Stimulated activated effector memory CD8-positive, alpha-beta T cell treated with anti-CD3 and anti-CD28 coated beads, Interleukin-12 subunit alpha, Interleukin-12 subunit beta, amount 100 ng/mL, for 72 hours (primary cell): ENCODE results near the gene KCNG2.

Experiments used
- ATAC-seq: fragments of 150-1000 bp; cut with Tn5 transposase; 2 replicates; pipeline ENCODE4 v1.10.0; 2021
- DNase-seq, 2 donors: peaks; one replicate each; pipeline ENCODE4 v3.0.0; 2021 to 2022; ENCODE audit warnings: low spot score in 2 of 2
- H3K27ac Mint-ChIP-seq: one replicate; pipeline ENCODE4 v1.8.0; 2022; ENCODE audit warnings: mild to moderate bottlenecking, mixed read lengths
- H3K36me3 Mint-ChIP-seq: one replicate; pipeline ENCODE4 v1.8.0; 2022; ENCODE audit warnings: mild to moderate bottlenecking, mixed read lengths
- H3K4me1 Mint-ChIP-seq: one replicate; pipeline ENCODE4 v1.8.0; 2022; ENCODE audit warnings: mixed read lengths
- H3K4me3 Mint-ChIP-seq: one replicate; pipeline ENCODE4 v1.8.0; 2022; ENCODE audit warnings: mild to moderate bottlenecking, mixed read lengths
- H3K9me3 Mint-ChIP-seq: one replicate; pipeline ENCODE4 v1.8.0; 2022; ENCODE audit warnings: mixed read lengths

Gene KCNG2

GRCh38 chr18:79868811-79869541 lies 71.2 kb downstream of the KCNG2 start:
- Mint-ChIP-seq H3K9me3 (no peaks in the 10 kb centered on the region), H3K27ac (no peak overlapping the region), H3K36me3 (no peaks in the 10 kb centered on the region), H3K4me1 (no peaks in the 10 kb centered on the region), H3K4me3 (no peak overlapping the region)
- ATAC-seq (no peak), DNase-seq (no peak)

GRCh38 chr18:79869591-79870300 lies 72.0 kb downstream of the KCNG2 start:
- Mint-ChIP-seq H3K9me3 (no peaks in the 10 kb centered on the region), H3K4me3 (no peak overlapping the region), H3K4me1 (no peaks in the 10 kb centered on the region), H3K36me3 (no peaks in the 10 kb centered on the region), H3K27ac (no peak overlapping the region)
- DNase-seq (no peak), ATAC-seq (no peak)

DNA sequence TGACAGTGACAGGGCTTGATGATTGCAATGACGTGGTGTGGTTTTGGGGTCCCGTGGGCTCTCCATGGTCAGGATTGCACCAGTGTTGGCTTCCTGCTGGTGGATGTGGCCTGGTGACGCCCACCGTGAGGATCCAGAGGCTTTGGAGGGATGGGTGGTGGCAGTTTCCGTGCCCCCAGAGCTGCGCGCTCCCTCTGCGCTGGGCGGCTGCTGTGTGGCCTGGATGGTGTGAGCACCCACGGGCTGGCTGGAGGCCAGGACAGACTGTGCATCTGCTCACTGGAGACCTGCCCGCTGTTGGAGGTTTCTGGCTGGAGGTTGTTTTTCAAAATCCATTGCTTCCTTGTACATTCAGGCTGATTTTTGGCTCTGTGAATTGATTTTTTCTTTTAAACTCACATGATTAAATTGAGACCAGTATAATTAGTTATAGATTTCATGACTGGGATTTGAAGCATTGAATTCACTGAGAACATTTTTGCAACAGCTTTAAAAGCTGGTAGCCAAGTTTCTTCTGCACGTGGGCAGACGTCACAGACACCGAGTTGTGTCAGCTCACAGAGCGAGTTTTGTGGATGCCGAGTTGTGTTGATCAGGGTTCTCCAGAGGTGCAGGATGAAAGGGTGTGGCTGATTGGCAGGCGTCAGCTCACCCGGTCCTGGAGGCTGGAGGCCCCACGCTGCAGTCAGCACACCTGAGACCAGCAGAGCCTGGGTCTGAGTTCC lies 72.7 kb downstream of the KCNG2 start:
- ATAC-seq (no peak), DNase-seq (no peak)
- Mint-ChIP-seq H3K4me1 (no peaks in the 10 kb centered on the region), H3K4me3 (no peak overlapping the region), H3K9me3 (no peaks in the 10 kb centered on the region), H3K27ac (no peak overlapping the region), H3K36me3 (no peaks in the 10 kb centered on the region)

GRCh38 chr18:79871026-79871390 lies 73.3 kb downstream of the KCNG2 start:
- H3K9me3 Mint-ChIP-seq: no peaks in the 10 kb centered on the region
- no peaks in the 10 kb centered on the region for H3K36me3 Mint-ChIP-seq
- no peak overlapping the region for H3K4me3 Mint-ChIP-seq
- H3K4me1 Mint-ChIP-seq: no peaks in the 10 kb centered on the region
- ATAC-seq: no peak
- H3K27ac Mint-ChIP-seq: no peak overlapping the region
- DNase-seq: no peak

- DNase-seq (no peak), ATAC-seq (no peak)
- Mint-ChIP-seq H3K27ac (no peak overlapping the region), H3K9me3 (no peaks in the 10 kb centered on the region), H3K4me3 (no peak overlapping the region), H3K36me3 (no peaks in the 10 kb centered on the region), H3K4me1 (no peaks in the 10 kb centered on the region)
Measured at GRCh38 chr18:79871481-79872091, 73.8 kb downstream of the KCNG2 start.

DNA sequence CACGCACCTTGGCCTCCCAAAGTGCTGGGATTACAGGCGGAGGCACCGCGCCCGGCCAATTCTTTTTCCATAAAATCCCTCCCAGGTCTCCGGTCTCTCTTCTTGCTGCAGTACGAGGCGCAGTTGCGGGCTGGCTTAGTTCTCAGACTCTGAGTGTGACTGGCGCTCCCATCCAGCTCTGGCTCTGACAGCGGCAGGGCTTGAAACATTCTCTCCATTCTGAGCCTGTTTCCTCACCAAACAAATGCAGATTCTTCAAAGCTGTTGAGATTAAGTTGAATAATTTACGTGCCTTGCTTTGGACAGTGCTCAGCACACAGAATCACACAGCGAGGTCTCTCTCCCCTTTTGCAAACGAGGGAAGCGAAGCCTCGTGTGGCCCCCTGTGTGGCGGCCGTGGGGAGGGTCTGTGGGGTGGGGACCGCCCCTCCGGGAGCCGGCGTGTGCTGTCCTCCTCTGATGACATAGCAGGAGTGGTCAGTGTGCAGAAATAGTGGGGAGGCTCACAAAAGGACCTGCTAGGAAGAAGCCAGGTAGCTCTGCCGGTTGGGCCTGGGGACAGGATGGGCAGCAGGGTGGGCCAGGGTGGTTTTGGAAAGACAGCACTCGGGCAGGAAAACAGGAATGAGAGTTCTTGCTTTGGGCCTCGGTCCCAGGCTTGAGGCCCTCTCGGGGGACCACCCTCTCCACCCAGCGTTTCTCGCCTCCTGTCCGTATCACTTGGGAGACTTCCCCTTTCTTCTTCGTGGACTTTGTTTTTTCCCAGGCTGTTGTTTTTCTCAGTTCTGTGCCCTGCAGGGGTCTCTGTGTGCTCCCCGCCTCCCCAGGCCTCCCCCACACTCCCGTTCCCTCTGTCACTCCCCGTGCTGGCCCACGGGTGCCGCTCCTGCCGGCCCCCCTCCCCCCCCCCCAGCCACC lies 75.0 kb downstream of the KCNG2 start:
- ATAC-seq: no peak
- Mint-ChIP-seq H3K36me3 (no peaks in the 10 kb centered on the region), H3K9me3 (no peaks in the 10 kb centered on the region), H3K4me3 (no peak overlapping the region), H3K4me1 (no peaks in the 10 kb centered on the region), H3K27ac (no peak overlapping the region)
- DNase-seq: no peak

DNA sequence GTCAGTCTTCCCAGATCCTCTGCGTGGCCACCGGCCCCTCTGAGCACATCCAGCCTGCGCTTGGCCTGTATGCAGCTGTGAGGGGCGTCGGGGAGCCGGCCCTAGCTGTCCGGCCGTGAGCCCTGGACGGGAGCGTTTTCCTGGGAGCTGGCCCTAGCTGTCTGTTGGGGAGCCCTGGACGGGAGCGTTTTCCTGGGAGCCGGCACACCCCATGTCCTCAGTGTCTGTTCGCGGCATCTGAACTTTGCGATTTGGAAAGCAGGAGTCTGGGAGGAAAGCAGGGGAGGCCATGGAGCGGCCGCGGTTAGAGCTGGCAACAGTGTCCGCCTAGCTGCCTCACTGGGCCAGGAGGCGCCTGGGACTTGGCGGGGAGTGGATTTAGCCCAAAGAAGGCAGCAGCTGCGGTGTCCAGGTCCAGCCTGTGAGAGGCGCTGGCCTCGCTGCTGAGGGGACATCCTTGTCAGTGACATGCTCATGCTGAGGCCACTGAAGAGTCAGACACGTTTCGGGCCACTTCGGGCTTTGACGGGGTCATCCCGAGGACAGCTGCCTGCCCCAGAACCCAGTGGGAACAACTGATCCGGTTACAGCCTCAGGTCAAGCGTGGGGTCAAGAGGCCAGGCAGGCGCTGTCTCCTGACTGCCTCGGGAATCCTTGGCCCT lies 75.8 kb downstream of the KCNG2 start:
- Mint-ChIP-seq H3K27ac (no peak overlapping the region), H3K4me3 (no peak overlapping the region), H3K9me3 (no peaks in the 10 kb centered on the region), H3K4me1 (no peaks in the 10 kb centered on the region), H3K36me3 (no peaks in the 10 kb centered on the region)
- no peak for DNase-seq
- no peak for ATAC-seq

- H3K36me3 Mint-ChIP-seq: no peaks in the 10 kb centered on the region
- DNase-seq (no peak), ATAC-seq (no peak)
- no peaks in the 10 kb centered on the region for H3K4me1 Mint-ChIP-seq
- H3K9me3 Mint-ChIP-seq: no peaks in the 10 kb centered on the region
- no peak overlapping the region for H3K27ac Mint-ChIP-seq
- no peak overlapping the region for H3K4me3 Mint-ChIP-seq
Measured at GRCh38 chr18:79874553-79875530, 77.1 kb downstream of the KCNG2 start.

- no peaks in the 10 kb centered on the region for H3K4me1 Mint-ChIP-seq
Measured at GRCh38 chr18:79875531-79875919, 77.8 kb downstream of the KCNG2 start.

GRCh38 chr18:79875931-79876461 lies 78.3 kb downstream of the KCNG2 start:
- ATAC-seq (no peak), DNase-seq (no peak)
- Mint-ChIP-seq H3K27ac (no peak overlapping the region), H3K36me3 (no peaks in the 10 kb centered on the region), H3K4me3 (no peak overlapping the region), H3K4me1 (no peaks in the 10 kb centered on the region), H3K9me3 (no peaks in the 10 kb centered on the region)

More at GRCh38 chr18:79875531-79875919, 77.8 kb downstream of the KCNG2 start:
- DNase-seq: no peak
- no peak overlapping the region for H3K4me3 Mint-ChIP-seq
- no peak overlapping the region for H3K27ac Mint-ChIP-seq
- no peaks in the 10 kb centered on the region for H3K36me3 Mint-ChIP-seq
- H3K9me3 Mint-ChIP-seq: no peaks in the 10 kb centered on the region
- no peak for ATAC-seq

DNA sequence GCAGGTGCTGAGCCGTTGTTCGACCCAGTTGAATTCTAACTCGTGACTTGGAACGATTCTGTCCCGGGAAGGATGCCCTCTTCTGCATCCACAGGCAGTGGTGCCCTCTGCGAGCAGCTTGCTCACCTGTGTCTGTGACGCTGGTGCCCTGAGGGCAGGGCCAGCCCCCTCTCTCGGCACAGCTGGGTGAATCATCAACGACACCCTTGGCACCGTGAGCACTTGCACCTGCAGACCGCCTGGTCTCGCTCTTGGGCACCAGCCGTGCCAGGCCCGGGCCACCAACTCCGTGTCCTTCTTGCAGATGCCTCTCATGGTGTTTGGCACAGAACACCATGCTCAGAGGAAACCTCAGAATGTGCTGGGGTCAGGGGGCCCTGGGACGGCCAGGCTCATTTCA lies 78.8 kb downstream of the KCNG2 start:
- DNase-seq: no peak
- Mint-ChIP-seq H3K9me3 (no peaks in the 10 kb centered on the region), H3K4me1 (no peaks in the 10 kb centered on the region), H3K36me3 (no peaks in the 10 kb centered on the region), H3K27ac (no peak overlapping the region), H3K4me3 (no peak overlapping the region)
- no peak for ATAC-seq

DNA sequence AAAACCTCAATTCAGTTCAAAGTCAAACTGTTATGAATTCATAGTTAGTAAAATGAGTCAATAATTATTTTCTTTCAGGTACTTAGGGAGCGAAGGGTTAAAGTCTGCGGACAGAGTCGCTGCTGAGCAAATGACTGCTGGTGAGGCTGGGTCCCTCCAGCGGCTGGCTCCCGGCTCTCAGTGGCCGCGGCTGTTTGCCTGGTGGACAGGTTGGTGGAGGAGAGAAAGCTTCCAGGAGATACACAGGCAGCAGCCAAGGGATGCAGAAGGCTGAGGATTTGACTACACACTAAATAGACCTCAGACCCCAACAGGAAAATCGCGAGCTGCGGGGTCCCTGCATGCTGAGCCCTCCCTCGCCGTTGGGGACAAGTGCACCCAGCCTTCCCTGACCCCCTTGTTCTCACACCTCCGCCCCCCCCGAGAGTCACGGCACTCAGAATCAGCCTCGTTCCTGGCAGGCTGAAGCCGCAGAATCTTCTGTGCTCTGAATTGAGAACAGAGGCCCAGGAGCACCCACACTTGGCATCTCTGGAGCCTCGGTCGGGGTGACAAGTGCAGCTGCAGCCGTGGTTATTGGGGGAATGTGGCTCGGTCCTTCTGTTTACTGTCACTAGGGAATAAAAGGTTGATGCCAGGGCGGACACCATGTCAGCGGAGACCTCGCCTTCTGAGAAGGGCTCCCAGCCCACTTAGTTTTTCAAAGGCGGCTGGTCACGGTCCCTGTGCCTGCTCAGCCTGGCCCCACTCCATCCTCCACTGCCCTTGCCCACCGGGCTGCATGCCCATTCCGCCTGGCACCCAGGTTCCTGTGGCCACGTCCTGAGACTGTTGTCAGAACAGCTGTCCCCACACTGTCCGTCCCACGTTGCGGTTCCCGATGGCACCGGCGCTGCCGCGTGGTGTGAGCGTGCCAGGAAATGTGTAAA lies 79.7 kb downstream of the KCNG2 start:
- no peak overlapping the region for H3K27ac Mint-ChIP-seq
- no peak overlapping the region for H3K4me3 Mint-ChIP-seq
- no peaks in the 10 kb centered on the region for H3K4me1 Mint-ChIP-seq
- H3K9me3 Mint-ChIP-seq: no peaks in the 10 kb centered on the region
- no peak for ATAC-seq
- H3K36me3 Mint-ChIP-seq: no peaks in the 10 kb centered on the region
- no peak for DNase-seq
